Right atrium auricular region (tissue), 2 donors: Measurements from ENCODE around the gene OVOL3. TPM values are rescaled to one million over a fixed set of nuclear protein-coding genes. Genes with fewer than 3 reads are reported as not detected.

Source experiments
- DNase-seq: peaks from one replicate; pipeline ENCODE4 v3.0.0-alpha.2; 2019; ENCODE audit warnings: low spot score
- H3K27ac ChIP-seq, 2 donors: fragments of 200-600 bp; sonication (generic); 1 replicate in 1 of 2; 2 replicates in 1 of 2; pipeline ENCODE4 v1.5.1; 2016 to 2019
- H3K27me3 ChIP-seq, 2 donors: fragments of 200-600 bp; sonication (generic); one replicate each; pipeline versions ENCODE4 v1.5.1 to v1.6.0; 2017 to 2019
- H3K36me3 ChIP-seq: fragments of 200-600 bp; sonication (generic); one replicate; pipeline ENCODE4 v1.5.1; 2016
- H3K4me1 ChIP-seq, 2 donors: fragments of 200-600 bp; sonication (generic); one replicate each; pipeline versions ENCODE4 v1.5.1 to v1.6.0; 2017 to 2019
- H3K4me3 ChIP-seq, 2 donors: fragments of 200-600 bp; sonication (generic); 1 replicate in 1 of 2; 2 replicates in 1 of 2; pipeline ENCODE4 v1.5.1; 2017 to 2019; ENCODE audit warnings: mild to moderate bottlenecking in 1 of 2, moderate library complexity in 1 of 2
- H3K9me3 ChIP-seq, 2 donors: fragments of 200-600 bp; sonication (generic); one replicate each; pipeline ENCODE4 v1.5.1; 2019
- CTCF ChIP-seq, 2 donors: fragments of 200-600 bp; sonication (generic); IDR thresholded peaks; one replicate each; pipeline ENCODE4 v1.5.1; 2019; ENCODE audit warnings: antibody characterized with exemption in 2 of 2
- total RNA-seq, 2 donors: library from RNA; depleted of rRNA; stranded (reverse); fragments of >200 nt; gene quantifications; one replicate each; pipeline ENCODE4 v1.1.0, GENCODE V29; 2016

Gene OVOL3
- total RNA-seq, 2 donors from 2014 or later = not detected

GRCh38 chr19:36108684-36109083 lies 2.3 kb upstream of the OVOL3 start:
- no peak overlapping the region for H3K27ac ChIP-seq
- H3K4me3 ChIP-seq = no peak overlapping the region
- DNase-seq = no peak
- H3K9me3 ChIP-seq = no peaks in the 10 kb centered on the region
- H3K27me3 ChIP-seq = no peaks in the 10 kb centered on the region
- peaks cover 16% of the 10 kb centered on the region for H3K36me3 ChIP-seq
- no peak for TF ChIP-seq CTCF (IDR thresholded peaks at IDR 0.05)
- H3K4me1 ChIP-seq = peaks cover 0 to 6% of the 10 kb centered on the region in 2 donors

GRCh38 chr19:36111200-36111539 lies 227 bp downstream of the OVOL3 start:
- no peak for DNase-seq
- Histone ChIP-seq H3K36me3 (peaks cover 16% of the 10 kb centered on the region), H3K4me1 (peaks cover 0 to 16% of the 10 kb centered on the region in 2 donors), H3K27me3 (no peaks in the 10 kb centered on the region), H3K9me3 (no peaks in the 10 kb centered on the region), H3K27ac (no peak overlapping the region), H3K4me3 (no peak overlapping the region)
- no peak for TF ChIP-seq CTCF (IDR thresholded peaks at IDR 0.05)

GRCh38 chr19:36112678-36113077 lies 1.7 kb downstream of the OVOL3 start:
- DNase-seq = no peak
- peaks cover 0 to 23% of the 10 kb centered on the region in 2 donors for H3K4me1 ChIP-seq
- peaks cover 25% of the 10 kb centered on the region for H3K36me3 ChIP-seq

GRCh38 chr19:36113425-36113824 lies 2.5 kb downstream of the OVOL3 start:
- Histone ChIP-seq H3K36me3 (peaks cover 31% of the 10 kb centered on the region), H3K9me3 (no peaks in the 10 kb centered on the region), H3K27me3 (no peaks in the 10 kb centered on the region), H3K4me1 (peaks cover 0 to 23% of the 10 kb centered on the region in 2 donors), H3K27ac (peak overlapping the region in 1 of 2 donors; percentile 89), H3K4me3 (peak overlapping the region in 1 of 2 donors; percentile 90)
- no peak for DNase-seq
- TF ChIP-seq CTCF (IDR thresholded peaks at IDR 0.05) = no peak

More at GRCh38 chr19:36112678-36113077, 1.7 kb downstream of the OVOL3 start:
- Histone ChIP-seq H3K27me3 (no peaks in the 10 kb centered on the region), H3K4me3 (no peak overlapping the region), H3K27ac (no peak overlapping the region), H3K9me3 (no peaks in the 10 kb centered on the region)
- no peak for TF ChIP-seq CTCF (IDR thresholded peaks at IDR 0.05)

GRCh38 chr19:36113894-36114720 lies 3.2 kb downstream of the OVOL3 start:
- Histone ChIP-seq H3K27ac (peak overlapping the region; percentile 89 to 94), H3K4me3 (peak overlapping the region; percentile 66 to 90), H3K27me3 (no peaks in the 10 kb centered on the region), H3K4me1 (peaks cover 0 to 23% of the 10 kb centered on the region in 2 donors), H3K36me3 (peaks cover 38% of the 10 kb centered on the region), H3K9me3 (no peaks in the 10 kb centered on the region)
- TF ChIP-seq CTCF (IDR thresholded peaks at IDR 0.05) = no peak
- no peak for DNase-seq
